Midbrain (tissue), 1 donor: ENCODE data around the gene MRGPRF.
A peak's percentile ranks its signal among the peaks of the same experiment; 100 is the strongest.
"Not testable (repeated sequence)": the region's sequence is repeated elsewhere in the genome, so short reads cannot be mapped to it uniquely, and the experiment has no call there.

ENCODE experiments used
- DNase-seq: peaks from one replicate; lab custom pipeline; 2025; lab: John Stamatoyannopoulos, UW

Gene MRGPRF

GRCh38 chr11:69002570-69003231 lies 10.3 kb downstream of the MRGPRF start:
- DNase-seq, result no peak

- no peak for DNase-seq
These were observed 10.9 kb downstream of the MRGPRF start for GRCh38 chr11:69002110-69002569.

GRCh38 chr11:69001243-69002081 lies 11.6 kb downstream of the MRGPRF start:
- no peak for DNase-seq

- no peak for DNase-seq
These were observed 12.2 kb downstream of the MRGPRF start for GRCh38 chr11:69000831-69001242.

- DNase-seq, result no peak
These were observed 12.7 kb downstream of the MRGPRF start for GRCh38 chr11:69000391-69000790.

DNA sequence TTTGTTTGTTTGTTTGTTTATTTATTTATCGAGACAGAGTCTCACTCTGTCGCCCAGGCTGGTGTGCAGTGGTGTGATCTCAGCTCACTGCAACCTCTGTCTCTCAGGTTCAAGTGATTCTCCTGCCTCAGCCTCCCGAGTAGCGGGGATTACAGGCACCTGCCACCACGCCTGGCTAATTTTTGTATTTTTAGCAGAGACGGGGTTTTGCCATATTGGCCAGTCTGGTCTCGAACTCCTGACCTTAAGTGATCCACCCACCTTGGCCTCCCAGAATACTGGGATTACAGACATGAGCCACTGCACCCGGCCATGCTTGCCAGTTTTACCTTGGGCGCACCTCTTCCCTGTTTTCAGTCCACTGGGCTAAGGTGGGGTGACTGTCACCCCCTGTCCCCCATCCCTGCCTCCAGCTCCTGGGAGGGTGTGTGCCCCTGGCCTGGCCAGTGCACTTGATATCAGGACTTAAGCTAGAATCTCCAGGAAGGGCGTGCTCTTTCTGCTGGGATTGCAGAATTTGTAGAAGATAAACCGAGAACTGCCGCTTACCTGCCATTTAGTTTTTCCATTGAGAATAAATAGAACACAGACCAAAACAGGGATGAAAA lies 13.2 kb downstream of the MRGPRF start:
- DNase-seq, result not testable (repeated sequence)

- no peak for DNase-seq
These were observed 13.8 kb downstream of the MRGPRF start for GRCh38 chr11:68999093-68999747.

DNA sequence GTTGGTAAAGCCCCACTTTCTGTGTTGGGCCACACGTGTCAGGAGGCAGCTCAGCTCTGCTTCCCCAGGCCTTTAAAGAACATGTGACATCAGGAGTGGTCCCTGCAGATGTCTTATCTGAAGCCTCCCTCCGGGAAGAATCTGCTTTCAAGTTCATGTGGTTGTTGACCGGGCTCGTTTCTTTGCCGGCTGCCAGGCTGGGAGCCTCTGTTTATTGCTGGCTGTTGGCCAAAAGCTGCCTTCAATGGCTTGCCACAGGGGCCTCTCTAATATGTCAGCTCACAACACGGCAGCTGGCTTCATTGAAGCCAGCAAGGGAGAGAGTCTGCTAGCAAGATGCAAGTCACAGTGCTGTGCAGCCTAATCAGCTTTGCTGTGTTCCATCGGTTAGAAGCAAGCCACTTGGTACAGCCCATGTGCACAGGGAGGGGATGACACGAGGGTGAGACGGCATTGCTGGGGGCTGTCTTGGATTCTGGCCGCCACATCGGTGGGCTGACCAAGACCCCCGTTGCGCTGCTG lies 14.6 kb downstream of the MRGPRF start:
- DNase-seq, result peak; percentile 17

DNA sequence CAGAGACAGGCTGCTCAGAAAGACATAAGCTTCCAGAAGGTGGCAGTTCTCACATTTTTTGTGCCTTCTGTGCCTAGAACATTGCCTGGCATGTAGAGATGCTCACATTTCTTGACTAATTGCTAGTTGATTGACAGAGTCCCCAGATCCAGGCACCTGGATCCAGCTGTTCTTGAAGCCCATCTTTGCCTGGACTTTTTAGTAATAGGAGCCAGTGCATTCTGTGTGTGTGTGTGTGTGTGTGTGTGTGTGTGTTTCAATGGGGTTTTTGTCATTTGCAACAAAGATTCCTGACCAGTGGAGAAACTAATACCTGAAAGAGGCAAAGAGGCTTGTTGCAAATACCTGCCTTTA lies 15.1 kb downstream of the MRGPRF start:
- no peak for DNase-seq

- no peak for DNase-seq
These were observed 15.7 kb downstream of the MRGPRF start for GRCh38 chr11:68997124-68997994.

GRCh38 chr11:68996376-68997123 lies 16.5 kb downstream of the MRGPRF start:
- no peak for DNase-seq

- DNase-seq, result no peak
These were observed 18.2 kb downstream of the MRGPRF start for GRCh38 chr11:68994894-68995285.

GRCh38 chr11:68994161-68994893 lies 18.7 kb downstream of the MRGPRF start:
- DNase-seq, result no peak

GRCh38 chr11:68993546-68993945 lies 19.5 kb downstream of the MRGPRF start:
- DNase-seq, result no peak

DNA sequence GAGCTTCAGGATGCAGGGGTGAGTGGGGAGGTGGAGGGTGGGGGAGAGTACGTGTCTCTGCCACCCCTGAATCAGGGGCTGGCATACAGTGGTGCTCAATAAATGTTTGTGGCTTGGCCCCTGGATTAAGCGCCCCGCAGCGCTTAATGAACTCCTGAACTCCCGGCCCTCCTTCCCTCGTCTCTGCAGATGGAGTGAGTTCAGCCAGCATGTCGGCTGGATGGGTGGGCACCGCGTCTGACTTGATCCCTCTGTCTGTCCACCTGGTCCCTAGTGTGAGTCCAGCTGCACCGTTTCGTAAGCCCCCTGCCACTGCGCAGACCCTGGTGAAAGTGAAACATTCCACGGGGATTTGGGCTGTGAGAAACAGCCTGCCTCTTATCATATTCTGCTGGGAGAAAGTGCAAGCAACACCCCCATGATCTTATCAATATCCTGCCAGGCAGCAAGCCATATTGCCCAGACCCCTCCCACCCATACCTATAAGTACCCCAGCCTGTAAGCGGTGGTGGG lies 20.2 kb downstream of the MRGPRF start:
- DNase-seq, result no peak

DNA sequence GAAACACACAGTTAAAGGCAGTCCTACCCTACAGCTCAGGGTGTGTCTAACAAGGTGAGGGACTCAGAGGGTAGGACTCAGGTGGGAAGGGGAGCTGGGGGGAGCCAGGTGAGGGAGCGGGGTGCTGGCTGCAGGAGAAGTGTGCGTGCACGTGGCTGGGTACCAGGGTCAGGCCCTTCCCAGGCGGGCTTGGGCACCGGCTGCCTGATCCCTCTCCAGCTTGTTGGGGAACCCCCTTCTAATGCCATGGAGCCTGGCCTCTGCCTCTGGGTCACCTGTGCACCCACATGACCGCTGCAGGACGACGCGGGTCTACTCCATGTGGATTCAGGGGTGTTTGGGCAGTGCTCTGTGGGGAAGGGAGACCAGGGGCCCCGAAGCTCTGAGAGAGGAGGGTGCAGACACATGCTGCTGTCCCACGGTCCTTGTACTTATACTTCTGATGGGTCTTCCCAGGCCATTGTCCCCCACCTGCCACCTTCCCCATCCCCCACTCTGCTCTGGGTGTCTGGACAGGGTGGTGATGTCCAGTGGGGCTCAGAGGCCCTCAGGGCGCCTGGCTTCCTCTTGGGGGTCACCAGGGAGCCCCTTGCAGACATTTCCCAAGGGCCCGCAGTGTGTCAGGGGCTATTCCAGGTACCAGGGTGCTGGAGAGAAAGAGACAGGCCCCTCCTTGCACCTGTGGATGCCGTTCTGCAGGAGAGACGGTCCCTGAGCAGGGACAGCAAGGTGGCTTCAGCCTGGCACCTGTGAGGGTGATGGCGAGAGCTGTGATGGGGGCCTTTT lies 21.9 kb downstream of the MRGPRF start:
- no peak for DNase-seq

DNA sequence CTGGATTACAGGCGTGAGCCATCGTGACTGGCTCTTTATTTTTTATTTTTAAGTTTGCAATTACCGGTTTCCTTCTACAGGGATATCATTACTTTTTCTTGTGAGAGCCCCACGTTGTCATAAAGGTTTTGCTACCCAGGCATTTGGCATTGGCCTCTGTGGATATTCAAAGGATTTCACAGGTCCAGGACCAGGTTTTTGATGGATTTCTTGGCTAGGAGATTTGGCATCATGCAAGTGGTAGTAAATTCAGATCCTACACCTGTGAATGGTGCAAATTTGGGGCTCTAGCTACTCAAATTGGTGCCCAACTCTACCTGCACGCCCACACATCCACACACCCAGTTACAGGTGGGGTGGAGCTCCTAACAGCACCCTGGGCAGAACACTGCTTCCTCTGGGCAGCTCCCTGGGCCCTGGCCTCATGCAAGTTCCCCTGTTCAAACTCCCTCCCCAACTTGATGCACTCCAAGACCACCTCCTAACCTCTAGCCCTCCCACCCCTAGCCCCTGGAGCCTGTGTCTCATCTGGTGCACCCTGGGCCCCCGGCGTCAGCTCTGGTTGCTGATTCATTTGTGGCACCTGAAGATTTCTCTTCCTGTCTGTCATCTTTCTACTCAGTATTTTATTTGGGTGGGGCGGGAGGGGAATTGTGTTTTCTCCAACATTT lies 23.0 kb downstream of the MRGPRF start:
- no peak for DNase-seq

- DNase-seq, result no peak
These were observed 24.6 kb downstream of the MRGPRF start for GRCh38 chr11:68988491-68988890.
